Dedifferentiated amniotic fluid mesenchymal stem cell (primary cell): ENCODE results near the gene PCIF1.
A peak's percentile ranks its signal among the peaks of the same experiment; 100 is the strongest.

Experiments used
- DNase-seq: peaks from one replicate; pipeline ENCODE4 v3.0.0-alpha.2; 2016; ENCODE audit errors: extremely low spot score

PCIF1 gene

DNA sequence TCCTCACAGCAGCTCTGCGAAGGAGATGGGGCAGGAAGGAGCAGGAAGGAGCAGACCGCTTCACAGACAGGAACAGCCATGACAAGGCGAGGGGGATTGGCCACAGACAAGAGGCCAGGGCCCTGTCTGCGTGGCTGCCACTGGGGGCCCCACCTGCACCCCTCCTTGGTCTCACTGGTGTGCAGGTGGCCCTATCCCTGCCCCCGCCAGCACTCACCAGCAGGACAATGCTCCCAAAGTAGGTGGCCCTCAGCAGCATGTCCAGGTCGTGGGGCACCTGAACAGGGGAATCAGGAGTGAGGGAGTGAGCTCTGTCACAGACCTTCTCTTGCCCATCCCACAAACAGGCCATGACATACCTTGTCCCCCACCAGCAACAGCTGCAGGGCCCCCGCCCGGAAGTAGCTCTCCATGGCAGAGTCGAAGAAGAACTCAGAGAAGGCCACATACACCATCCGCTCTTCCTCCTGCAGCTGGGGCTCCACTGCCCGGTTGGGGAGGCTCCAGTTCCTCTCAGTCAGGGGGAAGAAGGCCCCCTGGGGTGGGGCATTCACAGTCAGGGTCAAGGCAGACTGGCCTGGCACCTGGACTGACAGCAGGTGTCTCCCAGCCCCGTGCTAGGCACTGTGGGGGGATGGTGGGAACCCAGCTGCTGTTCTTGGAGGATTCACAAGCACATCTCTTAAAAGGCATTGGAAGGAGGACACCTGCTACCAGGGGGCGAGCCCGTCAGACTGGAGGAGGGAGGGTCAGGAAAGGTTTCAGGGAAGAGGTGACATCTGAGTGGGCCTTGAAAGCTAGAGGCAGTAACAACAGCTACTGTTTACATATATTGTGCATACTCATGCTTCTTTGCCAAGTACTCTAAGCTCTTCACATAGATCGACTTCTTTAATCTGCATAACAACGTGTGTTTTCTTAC lies 29.6 kb upstream of the PCIF1 start:
- no peak for DNase-seq

DNA sequence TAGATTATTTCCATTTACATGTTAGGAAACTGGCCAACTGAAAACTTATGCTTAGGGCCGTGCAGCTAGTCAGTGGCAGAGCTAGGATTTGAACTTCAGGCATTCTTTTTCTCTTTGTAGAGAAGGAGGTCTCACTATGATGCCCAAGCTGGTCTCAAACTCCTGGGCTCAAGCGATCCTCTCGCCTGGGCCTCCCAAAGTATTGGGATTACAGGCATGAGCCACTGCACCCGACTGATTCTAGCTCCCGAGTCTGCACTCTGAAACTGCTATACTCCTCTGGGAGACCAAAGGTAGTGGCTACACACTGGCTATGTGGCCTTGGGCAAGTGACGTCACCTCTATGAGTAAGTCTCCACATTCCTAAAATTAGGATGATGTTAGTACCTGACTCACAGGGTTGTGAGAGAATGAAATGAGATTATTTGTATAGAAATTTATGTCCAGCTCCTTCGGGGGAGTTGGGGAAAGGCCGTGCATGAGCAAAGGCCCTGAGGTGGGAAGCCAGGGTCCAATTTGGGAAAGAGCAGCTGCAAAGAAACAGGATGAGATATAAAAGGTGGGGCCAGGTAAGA lies 28.9 kb upstream of the PCIF1 start:
- peak; percentile 63 for DNase-seq

DNA sequence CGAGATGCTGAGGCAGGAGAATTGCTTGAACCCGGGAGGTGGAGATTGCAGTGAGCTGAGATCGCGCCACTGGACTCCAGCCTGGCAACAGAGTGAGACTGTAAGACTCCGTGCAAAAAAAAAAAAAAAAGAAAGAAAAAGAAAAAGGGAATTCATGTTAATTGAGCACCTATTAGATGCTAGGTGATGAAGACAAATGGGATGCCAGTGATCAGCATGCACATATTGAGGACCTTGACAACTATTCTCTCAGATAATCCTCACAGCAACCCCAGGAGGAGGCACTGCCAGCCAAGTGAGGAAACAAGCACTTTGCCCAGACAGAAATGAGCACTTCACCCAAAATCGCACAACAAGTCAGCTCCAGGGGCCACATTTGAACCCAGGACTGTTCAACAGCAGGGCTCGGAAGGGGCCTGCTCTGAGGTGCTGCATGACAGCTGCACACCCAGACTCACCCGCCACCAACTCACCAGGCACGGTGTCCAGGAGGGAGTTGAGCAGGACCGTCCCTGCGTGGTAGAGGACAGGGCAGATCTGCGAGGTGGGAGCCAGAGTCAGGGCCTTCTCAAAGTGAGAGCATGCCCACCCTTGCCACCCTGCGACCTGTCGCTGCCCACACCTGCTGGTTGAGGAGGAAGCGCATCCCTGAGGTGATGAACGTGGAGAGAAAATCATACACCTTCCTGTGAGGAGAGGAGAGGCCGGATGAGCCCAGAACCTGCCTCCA lies 27.1 kb upstream of the PCIF1 start:
- no peak for DNase-seq

DNA sequence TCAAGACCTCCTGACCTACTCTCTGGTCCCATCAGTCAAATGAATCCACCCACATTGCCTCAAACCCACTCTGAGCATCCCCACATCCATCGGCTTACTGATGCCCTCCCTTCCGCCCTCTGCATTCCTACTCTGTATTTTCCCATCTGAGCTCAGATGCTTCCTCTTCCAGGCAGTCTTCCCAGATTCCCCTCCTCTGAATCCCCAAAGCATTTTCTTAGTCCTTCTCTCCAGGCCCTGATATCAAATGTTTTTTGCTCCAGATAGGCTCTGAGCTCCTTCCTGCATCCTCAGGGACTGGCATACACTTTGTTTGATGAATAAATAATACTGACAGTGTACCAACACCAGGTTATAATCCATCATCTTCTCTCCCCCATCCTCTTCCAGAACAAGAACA lies 26.4 kb upstream of the PCIF1 start:
- DNase-seq = no peak

DNA sequence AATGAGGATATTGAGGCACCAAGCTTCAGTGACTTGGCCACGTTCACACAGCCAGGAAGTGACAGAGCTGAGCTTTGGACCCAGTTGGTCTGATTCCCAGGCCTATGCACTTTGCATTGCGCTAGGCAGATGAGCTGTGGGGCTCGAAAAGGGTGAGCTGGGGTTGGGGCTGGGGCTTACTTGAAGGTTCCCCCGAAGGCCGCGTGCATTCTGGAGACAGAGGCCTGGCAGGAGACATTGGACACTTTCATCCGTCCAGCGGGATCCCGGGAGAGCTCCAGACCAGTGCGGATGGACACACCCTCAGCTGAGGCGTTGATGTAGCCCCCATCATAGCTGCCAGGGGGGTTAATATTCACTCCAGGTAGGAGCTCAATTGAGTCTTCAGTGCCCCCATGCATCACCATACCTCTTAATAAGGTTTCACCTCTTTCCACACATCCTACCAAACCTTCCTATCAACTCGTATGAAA lies 25.1 kb upstream of the PCIF1 start:
- DNase-seq = no peak

DNA sequence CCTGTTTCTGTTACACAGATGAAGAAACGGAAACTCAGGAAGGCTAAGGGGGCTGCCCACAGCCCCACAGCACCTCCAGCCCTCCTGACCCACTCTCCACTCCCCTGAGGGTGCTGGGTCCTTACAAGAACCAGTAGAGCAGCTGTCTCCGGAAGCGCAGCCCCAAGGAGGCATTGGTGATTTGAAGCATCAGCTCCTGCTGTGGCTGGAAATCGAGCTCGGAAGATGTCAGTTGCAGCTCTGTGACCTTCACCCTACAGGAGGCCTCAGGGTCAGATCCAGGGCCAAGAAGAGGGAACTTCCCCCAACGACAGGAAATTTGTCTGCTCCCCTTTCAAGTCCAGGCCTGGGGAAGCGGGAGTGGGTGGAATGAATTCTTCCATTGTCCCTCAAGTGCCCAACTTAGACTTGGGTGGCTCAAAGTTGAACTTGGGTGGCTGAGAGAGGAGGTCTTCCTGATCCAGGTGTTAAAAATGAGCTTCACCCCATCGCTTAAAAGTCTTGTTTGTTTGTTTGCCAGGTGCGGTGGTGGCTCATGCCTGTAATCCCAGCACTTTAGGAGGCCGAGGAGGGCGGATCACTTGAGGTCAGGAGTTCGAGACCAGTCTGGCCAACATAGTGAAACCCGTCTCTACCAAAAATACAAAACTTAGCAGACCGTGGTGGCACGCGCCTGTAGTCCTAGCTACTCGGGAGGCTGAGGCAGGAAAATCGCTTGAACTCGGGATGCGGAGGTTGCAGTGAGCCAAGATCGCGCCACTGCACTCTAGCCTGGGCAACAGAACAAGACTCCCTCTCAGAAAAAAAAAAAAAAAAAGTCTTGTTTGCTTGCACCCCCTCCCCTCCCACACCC lies 24.4 kb upstream of the PCIF1 start:
- DNase-seq = no peak

DNA sequence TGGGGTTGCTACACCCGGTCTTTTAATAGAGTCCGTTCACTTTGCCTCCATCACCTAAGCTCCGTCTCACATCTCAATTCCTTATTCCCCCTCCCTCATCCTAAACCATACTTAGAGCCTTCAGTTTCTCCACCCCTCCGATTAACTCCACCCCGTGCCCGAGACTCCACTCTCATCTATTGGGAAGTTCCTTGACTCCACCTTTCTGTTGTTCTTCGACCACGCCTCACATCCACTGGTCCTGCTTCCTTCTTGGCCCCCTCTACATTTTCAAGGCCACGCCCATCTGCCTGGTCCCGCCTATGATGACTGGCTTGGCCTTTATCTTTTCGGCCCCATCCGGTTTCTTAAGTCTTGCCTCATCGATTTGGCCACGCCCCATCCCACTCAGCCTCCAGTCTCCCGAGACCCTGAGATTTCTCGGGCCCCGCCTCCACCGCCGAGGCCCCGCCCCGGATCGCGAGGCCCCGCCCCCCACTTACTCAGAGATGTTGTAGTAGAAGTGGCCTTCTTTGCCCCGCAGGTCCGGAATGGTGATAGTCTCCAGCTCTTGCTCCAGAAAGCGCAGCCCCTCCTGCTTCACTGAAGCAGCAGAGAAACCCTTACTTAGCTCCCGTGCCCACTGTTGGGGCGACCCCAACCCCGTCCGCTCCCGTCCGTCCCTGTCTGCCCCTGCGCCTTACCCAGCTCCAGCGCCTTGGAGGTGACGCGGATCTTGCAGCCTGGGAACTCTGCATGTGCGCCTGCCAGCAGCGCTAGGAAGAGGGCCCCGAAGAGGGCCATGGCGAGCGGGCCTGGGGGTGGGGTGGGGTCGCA lies 23.6 kb upstream of the PCIF1 start:
- DNase-seq = peak; percentile 97

DNA sequence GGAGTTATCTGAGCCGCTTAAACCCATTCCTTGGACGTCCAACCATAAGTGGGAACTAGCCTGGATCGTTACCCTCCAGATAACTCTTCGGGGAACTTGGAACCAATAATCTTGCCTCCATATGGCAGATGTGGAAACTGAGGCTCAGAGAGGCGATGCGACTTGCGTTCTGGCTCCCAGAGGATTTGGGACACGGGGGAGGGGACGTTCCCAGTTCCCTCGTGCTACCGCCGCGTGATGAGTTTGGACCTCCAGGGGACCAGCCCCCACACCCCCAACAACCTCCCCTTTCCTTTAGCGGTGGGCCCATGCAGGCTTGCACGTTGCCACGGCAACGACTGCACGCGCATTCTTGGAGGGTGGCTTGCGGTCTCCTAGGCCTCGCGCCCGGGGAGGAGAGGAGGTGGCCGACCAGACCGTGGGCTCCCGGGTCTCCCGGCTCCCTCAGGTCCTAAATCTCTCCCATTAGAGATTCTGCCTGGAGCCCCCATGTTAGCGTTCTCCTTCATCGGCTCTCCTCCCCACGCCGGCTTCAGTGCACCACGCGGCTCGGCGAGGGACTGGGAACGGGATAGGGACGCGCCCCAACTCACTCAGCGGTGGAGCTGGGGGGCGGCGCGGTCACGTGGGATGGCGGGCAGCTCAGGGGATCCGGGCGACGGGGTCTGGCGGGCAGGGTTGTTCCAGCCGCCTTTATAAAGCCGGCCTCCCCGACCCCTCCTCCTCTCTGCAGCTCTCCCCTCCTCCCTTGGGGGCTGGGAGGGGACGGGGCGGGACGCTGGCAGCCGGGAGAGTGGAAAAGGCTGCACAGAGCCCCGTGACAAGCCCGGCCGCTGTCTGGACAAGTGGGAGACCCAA lies 22.8 kb upstream of the PCIF1 start, which contains the start of gene PLTP:
TSS of gene PLTP (minus strand) at position 670 of the 858 bp plus-strand sequence. CDS start 703 bp downstream, outside the sequence.
- no peak for DNase-seq

DNA sequence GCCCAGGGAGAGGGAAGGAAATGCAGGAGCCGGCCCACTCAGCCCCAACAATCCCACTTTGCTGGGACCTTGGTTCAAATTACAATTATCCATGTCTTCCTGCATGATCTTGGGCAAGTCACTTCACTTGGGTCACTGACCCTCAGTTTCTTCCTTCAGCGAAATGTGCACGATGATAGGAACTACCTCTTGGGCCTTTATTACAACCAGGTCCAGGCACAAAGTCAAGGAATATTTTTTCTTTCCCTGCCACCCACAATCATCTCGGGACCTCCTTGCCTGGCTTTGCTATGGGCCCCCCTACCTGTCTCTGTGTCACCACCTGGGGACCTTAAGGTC lies 22.2 kb upstream of the PCIF1 start:
- DNase-seq = no peak

DNA sequence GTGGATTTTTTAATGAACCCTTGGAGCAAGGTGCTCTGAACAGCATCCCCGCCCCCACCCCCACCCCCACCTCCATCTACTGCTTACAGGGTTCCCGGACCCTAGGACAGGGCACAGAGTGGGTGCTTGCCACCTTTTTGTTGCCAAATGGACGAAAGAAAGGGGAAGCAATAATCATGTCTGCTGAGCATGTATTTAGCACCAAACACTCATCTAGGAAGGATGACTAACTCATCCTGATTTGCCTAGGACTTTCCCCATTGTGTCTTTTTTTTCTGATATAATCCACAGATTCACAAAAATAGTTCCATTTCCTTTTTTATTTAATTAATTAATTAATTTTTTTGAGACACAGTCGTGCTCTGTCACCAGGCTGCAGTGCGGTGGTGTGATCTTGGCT lies 21.4 kb upstream of the PCIF1 start:
- no peak for DNase-seq

DNA sequence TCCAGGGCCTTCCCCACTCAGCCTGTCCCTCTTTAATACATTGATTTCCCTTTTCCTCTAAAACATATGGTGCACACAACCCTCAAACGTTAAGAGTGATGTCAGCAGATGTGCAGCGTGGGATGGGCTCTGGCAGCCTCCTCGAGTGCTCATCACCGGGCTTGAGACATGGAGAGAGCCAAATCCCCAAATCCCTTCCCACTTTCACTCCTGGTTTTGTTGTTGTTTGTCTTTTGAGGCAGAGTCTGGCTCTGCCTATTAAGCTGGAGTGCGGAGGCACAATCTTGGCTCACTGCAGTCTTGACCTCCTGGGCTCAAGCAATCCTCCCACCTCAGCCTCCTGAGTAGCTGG lies 16.7 kb upstream of the PCIF1 start:
- no peak for DNase-seq

DNA sequence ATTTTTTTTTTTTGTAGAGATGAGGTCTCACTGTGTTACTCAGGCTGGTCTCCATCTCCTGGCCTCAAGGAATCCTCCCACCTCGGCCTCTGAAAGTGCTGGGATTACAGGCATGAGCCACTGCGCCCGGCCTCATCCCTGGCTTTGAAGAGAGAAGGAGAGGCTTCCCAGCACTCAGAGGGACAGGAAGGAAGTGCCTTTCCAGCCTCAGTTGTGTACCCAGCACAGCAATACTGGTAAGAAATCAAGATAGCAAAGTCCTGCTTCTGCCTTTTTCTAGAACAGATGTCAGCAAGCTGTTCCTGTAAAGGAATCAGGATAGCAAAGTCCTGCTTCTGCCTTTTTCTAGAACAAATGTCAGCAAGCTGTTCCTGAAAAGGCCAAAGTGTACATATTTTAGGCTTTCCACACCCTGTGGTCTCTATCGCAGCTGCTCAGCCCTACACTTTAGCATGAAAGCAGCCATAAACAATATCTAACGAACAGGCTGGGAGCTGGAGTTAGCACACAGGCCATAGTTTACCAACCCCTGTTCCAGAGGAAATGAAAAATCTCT lies 16.2 kb upstream of the PCIF1 start:
- DNase-seq = no peak

DNA sequence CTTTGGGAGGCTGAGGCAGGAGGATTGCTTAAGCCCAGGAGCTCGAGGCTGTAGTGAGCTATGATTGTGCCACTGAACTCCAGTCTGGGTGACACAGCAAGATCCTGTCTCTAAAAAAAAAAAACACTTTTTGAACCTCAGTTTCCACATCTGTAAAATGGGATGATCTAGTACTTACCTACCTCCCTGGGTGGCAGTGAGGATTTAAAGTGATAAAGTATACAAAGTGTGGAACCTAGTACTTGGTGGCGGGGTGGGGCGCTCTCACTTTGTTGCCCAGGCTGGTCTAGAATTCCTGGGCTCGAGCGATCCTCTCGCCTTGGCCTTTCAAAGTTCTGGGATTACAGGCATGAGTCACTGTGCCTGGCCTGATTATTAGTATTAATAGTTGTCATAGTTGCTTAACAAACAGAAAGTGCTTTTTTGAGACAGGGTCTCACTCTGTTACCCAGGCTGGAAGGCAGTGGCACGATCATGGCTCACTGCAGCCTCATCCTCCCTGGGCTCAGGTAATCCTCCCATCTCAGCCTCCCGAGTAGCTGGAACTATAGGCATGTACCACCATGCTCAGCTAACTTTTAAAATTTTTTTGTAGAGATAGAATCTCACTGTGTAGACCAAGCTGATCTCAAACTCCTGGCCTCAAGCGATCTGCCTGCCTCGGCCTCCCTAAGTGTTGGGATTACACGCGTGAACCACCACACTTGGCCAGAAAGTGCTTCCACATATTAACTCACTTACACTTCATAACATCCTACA lies 15.5 kb upstream of the PCIF1 start:
- no peak for DNase-seq

DNA sequence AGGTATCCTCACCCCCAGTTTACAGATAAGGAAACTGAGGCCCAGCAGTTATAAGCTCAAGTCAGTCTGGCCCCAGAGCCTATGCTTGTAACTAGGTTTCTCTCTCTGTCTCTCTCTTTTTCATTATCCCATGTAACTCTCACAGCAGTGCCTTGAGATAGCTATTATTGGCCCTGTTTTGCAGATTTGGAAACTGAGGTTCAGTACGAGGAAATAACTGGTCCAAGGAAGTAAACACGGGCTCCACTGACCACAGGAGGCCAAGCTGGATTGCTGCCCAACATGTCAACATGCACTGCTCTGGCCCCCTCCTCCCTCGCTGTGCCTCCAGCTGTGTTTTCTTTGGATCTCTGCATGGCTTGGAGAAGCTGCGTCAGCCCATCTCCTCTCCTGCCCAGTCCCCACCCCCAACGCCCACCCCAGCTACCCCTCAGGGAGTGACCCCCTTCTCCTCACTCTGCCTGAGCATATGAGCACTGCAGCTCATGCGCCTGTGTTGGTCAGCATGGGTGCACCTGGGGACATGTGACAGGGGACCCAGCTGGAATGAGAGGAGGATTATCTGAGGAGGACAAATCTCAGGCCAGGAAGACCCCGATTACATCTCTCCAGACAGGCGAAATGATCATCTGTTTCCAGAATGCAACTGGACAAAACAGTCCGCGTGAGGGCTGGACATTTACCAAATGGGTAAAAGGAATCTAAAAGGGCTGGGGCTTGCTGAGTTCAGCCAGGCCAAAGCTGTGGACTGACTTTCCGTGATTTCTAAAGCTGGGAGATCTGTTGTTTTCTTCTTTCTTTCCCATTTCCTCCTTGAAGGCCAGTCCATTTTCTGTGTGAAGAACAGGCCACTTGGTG lies 14.7 kb upstream of the PCIF1 start:
- DNase-seq = no peak

DNA sequence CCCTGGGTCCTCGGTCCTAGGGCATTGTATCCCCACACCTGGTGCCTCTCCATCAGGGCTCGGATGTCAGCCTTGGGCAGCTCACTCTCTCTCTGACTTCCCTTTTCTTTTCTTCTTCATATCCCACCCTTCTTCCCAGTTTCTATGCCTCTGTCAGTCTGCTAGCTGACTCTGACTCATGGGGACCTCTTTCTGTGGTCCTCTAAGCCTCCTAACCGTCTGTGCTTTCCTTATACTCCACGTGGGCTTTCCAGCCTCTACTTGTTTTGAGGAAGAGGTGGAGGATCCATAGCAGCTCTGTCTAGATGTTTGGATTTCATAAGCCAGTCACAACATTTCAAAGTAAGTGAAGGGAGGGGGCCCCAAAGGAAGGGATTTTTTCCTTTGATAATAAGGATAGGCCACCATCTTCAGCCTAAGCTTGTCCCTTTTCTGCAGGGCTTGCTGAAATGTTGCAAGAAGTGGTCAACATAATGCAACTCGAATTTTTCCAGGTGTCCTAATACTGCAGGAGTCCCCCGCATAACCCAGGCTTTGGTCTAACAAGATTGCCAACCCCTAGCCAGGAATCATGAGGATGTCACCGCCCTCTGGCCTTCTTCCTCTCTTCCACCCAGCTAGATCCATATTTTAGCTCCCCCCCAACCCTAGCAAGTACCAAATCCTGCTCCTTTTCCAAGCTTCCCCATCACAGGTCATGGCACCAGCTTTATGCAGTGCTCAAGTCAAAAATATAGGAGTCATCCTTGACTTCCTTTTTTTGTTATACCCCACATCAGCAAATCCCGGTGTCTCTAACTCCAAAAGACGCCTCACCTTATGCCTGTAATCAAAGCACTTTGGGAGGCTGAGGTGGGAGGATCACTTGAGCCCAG lies 13.8 kb upstream of the PCIF1 start:
- DNase-seq = no peak

DNA sequence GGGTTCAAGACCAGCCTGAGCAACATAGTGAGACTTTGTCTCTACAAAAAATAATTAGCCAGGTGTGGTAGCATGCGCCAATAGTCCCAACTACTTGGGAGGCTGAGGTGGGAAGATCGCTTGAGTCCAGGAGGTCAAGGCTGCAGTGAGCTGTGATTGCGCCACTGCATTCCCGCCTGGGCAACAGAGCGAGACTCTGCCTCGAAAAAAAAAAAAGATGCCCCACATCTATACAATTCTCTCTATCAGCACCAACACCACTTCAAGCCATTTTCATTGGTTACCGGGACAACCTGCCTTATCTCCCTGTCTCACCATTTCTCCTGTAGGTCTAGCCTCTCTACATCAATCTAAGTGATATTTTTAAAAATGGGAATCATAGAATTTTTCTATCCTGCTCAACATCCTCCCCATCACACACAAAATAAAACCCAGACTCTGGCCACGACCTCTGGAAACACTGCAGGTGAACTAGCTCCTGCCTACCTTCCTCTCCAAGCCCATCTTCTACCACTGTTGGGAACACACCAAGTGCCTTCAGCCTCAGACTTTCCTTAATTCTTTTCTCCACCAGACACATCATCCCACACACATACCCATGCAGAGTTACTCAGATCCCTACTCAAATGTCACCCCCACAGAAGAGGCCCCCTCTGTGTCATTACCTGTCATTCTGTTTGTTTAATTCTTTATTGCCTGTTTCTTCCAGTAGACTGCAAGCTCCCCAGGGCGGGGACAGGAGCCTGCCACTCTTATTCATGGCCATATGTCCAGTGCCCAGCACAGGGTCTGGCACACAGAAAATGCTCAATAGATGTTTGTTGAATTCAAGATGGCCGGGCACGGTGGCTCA lies 12.9 kb upstream of the PCIF1 start:
- DNase-seq = no peak
